IMR-90 (cell line): ENCODE measurements around the gene FAM163B. TPM values are rescaled to one million over a fixed set of nuclear protein-coding genes. Genes with fewer than 3 reads are reported as not detected.

ENCODE experiments used
- ATAC-seq: fragments of 200-7000 bp; cut with Tn5 transposase; 2 replicates; pipeline ENCODE4 v1.9.1; 2020; ENCODE audit warnings: low read depth, mild to moderate bottlenecking, moderate library complexity
- BruUV-seq: library from RNA; stranded (reverse); fragments of 400-500 nt; replicated peaks from 2 replicates; lab custom pipeline; 2021; lab: Mats Ljungman, UMichigan
- CTCF ChIA-PET: fragments of 300-600 bp; formaldehyde crosslinking; extraction: SDS; loops from one replicate; lab custom pipeline; 2021; ENCODE audit warnings: antibody characterized with exemption; lab: Yijun Ruan, JAX
- POLR2A ChIA-PET: fragments of 300-600 bp; sonication (Branson Sonifier 250); formaldehyde crosslinking; loops from one replicate; lab custom pipeline; 2022; ENCODE audit warnings: antibody characterized with exemption; ENCODE audit not compliant: unreplicated experiment; lab: Charles Lee
- DNase-seq: peaks from one replicate; pipeline ENCODE4 v3.0.0; 2013
- H2AFZ ChIP-seq: replicated peaks from 2 replicates; pipeline ENCODE3; 2013; ENCODE audit warnings: low read length, mild to moderate bottlenecking; ENCODE audit not compliant: poor library complexity
- H2AK5ac ChIP-seq: 2 replicates; pipeline ENCODE4 v1.6.1; 2013; ENCODE audit warnings: low read depth, low read length, inconsistent platforms
- H2AK9ac ChIP-seq: replicated peaks from 2 replicates; pipeline ENCODE3; 2013; ENCODE audit warnings: mild to moderate bottlenecking, low read depth, low read length, moderate library complexity; ENCODE audit not compliant: poor library complexity
- H2BK120ac ChIP-seq: 2 replicates; pipeline ENCODE4 v1.6.1; 2013; ENCODE audit warnings: low read depth, low read length, inconsistent platforms
- H2BK15ac ChIP-seq: 3 replicates; pipeline ENCODE4 v1.6.1; 2013; ENCODE audit warnings: low read depth, low read length, inconsistent platforms
- H2BK20ac ChIP-seq: 2 replicates; pipeline ENCODE4 v1.6.1; 2013; ENCODE audit warnings: low read depth, mild to moderate bottlenecking, inconsistent platforms, low read length, moderate library complexity
- H2BK5ac ChIP-seq: 2 replicates; pipeline ENCODE4 v1.6.1; 2013; ENCODE audit warnings: mild to moderate bottlenecking, low read depth, low read length, inconsistent platforms; ENCODE audit not compliant: poor library complexity, severe bottlenecking
- H3K14ac ChIP-seq: replicated peaks from 2 replicates; pipeline ENCODE4 v1.6.1; 2013; ENCODE audit warnings: low read depth, low read length, inconsistent platforms
- H3K18ac ChIP-seq: 2 replicates; pipeline ENCODE4 v1.6.1; 2013; ENCODE audit warnings: low read depth, low read length, control low read depth
- H3K23ac ChIP-seq: 2 replicates; pipeline ENCODE4 v1.6.1; 2013; ENCODE audit warnings: low read depth, low read length, inconsistent platforms
- H3K27ac ChIP-seq: 2 replicates; pipeline ENCODE4 v1.5.1; 2013; ENCODE audit warnings: mild to moderate bottlenecking, control low read depth, low read length; ENCODE audit not compliant: insufficient read depth
- H3K27me3 ChIP-seq: 2 replicates; pipeline ENCODE4 v1.6.1; 2013; ENCODE audit warnings: low read length; ENCODE audit not compliant: control insufficient read depth, insufficient read depth
- H3K36me3 ChIP-seq: 2 replicates; pipeline ENCODE4 v1.6.1; 2013; ENCODE audit warnings: low read length, mixed read lengths; ENCODE audit not compliant: control insufficient read depth, insufficient read depth
- H3K4ac ChIP-seq: 2 replicates; pipeline ENCODE4 v1.6.1; 2013; ENCODE audit warnings: low read depth, low read length, inconsistent platforms
- H3K4me1 ChIP-seq: 2 replicates; pipeline ENCODE4 v1.6.1; 2013; ENCODE audit warnings: low read length, mixed read lengths; ENCODE audit not compliant: control insufficient read depth, insufficient read depth
- H3K4me2 ChIP-seq: 2 replicates; pipeline ENCODE4 v1.6.1; 2013; ENCODE audit warnings: low read depth, mild to moderate bottlenecking, control low read depth, low read length, moderate library complexity
- H3K4me3 ChIP-seq: 2 replicates; pipeline ENCODE4 v1.5.1; 2013; ENCODE audit warnings: low read depth, mild to moderate bottlenecking, control low read depth, low read length, moderate library complexity; ENCODE audit not compliant: insufficient read depth
- H3K56ac ChIP-seq: 2 replicates; pipeline ENCODE4 v1.6.1; 2013; ENCODE audit warnings: low read length, inconsistent platforms; ENCODE audit not compliant: insufficient read depth; ENCODE audit errors: extremely low read depth
- H3K79me1 ChIP-seq, 2 experiments: 2 replicates each; pipeline ENCODE4 v1.6.1; 2013; ENCODE audit warnings: low read length in 2 of 2, inconsistent platforms in 1 of 2, low read depth in 1 of 2
- H3K9ac ChIP-seq: 2 replicates; pipeline ENCODE4 v1.6.1; 2013; ENCODE audit warnings: low read depth, low read length, control low read depth
- H3K9me1 ChIP-seq: 2 replicates; pipeline ENCODE4 v1.6.1; 2013; ENCODE audit warnings: low read length, inconsistent platforms; ENCODE audit not compliant: insufficient read depth
- H3K9me3 ChIP-seq: 2 replicates; pipeline ENCODE4 v1.6.1; 2013; ENCODE audit warnings: low read length; ENCODE audit not compliant: control insufficient read depth, insufficient read depth
- H4K20me1 ChIP-seq: 2 replicates; pipeline ENCODE4 v1.6.1; 2013; ENCODE audit warnings: low read length, inconsistent platforms; ENCODE audit not compliant: insufficient read depth
- H4K5ac ChIP-seq: 2 replicates; pipeline ENCODE4 v1.6.1; 2013; ENCODE audit warnings: mild to moderate bottlenecking, low read depth, low read length, control low read depth
- H4K8ac ChIP-seq, 2 experiments: 2 replicates each; pipeline ENCODE4 v1.6.1; 2013; ENCODE audit warnings: low read depth in 2 of 2, low read length in 2 of 2, control low read depth in 1 of 2, inconsistent platforms in 1 of 2
- H4K91ac ChIP-seq: 2 replicates; pipeline ENCODE4 v1.6.1; 2013; ENCODE audit warnings: low read depth, low read length, inconsistent platforms; ENCODE audit not compliant: insufficient read depth
- RFX5 ChIP-seq: IDR thresholded peaks from 2 replicates; pipeline ENCODE4 v1.8.0; 2012; ENCODE audit warnings: low read depth, mild to moderate bottlenecking, low read length, moderate library complexity
- WGBS, 2 experiments: methylation state at CpG; one replicate each; pipeline versions ENCODE4 v1.1.5 to v1.1.7; 2013; ENCODE audit warnings: missing lambda C conversion rate in 2 of 2; ENCODE audit not compliant: insufficient read length in 1 of 2; ENCODE audit errors: extremely low coverage in 2 of 2; 5-methylcytosine and 5-hydroxymethylcytosine counted together
- dilution Hi-C: fragments of 300-500 bp; cut with HindIII; formaldehyde crosslinking; loops from one replicate; pipeline ENCODE4 v1.14.3; 2018; ENCODE audit warnings: low sequenced_read_pairs; ENCODE audit not compliant: unreplicated experiment
- in situ Hi-C: fragments of 300-500 bp; cut with MboI; formaldehyde crosslinking; loops from 3 replicates; pipeline ENCODE4 v1.14.3; 2019; ENCODE audit warnings: low sequenced_read_pairs, inconsistent platforms, mixed read lengths
- intact Hi-C: fragments of 100-400 bp; cut with micrococcal nuclease; formaldehyde crosslinking; loops from 2 replicates; pipeline ENCODE4 v1.10.0; 2022
- polyA plus RNA-seq, 3 experiments: library from polyadenylated mRNA; depleted of rRNA; stranded (reverse); fragments of >200 nt; gene quantifications; 2 replicates each; pipeline ENCODE4 v1.2.3, GENCODE V29; 2012; ENCODE audit warnings: low replicate concordance in 1 of 3
- total RNA-seq: library from RNA; depleted of rRNA; stranded (reverse); fragments of >200 nt; gene quantifications from 2 replicates; pipeline ENCODE4 v1.2.3, GENCODE V29; 2012
- TF ChIP-seq, protein P1 (sequence below): conservative IDR thresholded peaks from 2 replicates; pipeline ENCODE4 v1.5.1; 2012; ENCODE audit warnings: mild to moderate bottlenecking, low read depth, low read length, improper control_type of control experiment

Gene FAM163B
- total and polyA plus RNA-seq, 2 of the 4 experiments (the other 2 are of a cell fraction), result not detected

DNA sequence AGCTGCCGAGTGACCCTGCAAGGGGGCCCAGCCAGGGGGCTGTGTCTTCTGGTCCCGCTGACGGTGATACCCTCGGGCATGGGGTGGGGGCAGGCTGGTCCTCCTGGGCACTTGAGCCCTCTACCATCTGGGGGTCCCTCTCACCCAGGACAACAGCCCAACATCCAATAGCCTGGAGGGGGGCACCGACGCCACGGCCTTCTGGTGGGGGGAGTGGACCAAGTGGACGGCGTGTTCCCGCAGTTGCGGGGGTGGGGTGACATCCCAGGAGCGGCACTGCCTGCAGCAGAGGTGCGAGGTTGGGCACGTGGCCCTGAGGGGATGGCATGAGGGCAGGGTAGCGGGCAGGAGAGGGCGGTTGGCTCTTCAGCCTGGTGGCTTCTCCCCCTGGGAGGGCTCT lies 71.9 kb downstream of the FAM163B start:
- WGBS, 2 experiments, result 80% methylated on average over 2 of the region's 16 CpGs; no CpG with 5 or more reads in 1 of the 2 experiments
- no peak overlapping the region for H2BK15ac ChIP-seq
- no peak overlapping the region for H3K9ac ChIP-seq
- H2AFZ ChIP-seq, result no peak overlapping the region
- ChIA-PET CTCF (no interaction called here), POLR2A (no interaction called here)
- BruUV-seq, result no TSS peak
- H3K14ac ChIP-seq, result no peak overlapping the region
- H3K36me3 ChIP-seq, result no peaks in the 10 kb centered on the region
- no peak overlapping the region for H2AK9ac ChIP-seq
- H2BK20ac ChIP-seq, result no peak overlapping the region
- ATAC-seq, result no peak
- no peak for TF ChIP-seq RFX5
- TF ChIP-seq, protein P1, sequence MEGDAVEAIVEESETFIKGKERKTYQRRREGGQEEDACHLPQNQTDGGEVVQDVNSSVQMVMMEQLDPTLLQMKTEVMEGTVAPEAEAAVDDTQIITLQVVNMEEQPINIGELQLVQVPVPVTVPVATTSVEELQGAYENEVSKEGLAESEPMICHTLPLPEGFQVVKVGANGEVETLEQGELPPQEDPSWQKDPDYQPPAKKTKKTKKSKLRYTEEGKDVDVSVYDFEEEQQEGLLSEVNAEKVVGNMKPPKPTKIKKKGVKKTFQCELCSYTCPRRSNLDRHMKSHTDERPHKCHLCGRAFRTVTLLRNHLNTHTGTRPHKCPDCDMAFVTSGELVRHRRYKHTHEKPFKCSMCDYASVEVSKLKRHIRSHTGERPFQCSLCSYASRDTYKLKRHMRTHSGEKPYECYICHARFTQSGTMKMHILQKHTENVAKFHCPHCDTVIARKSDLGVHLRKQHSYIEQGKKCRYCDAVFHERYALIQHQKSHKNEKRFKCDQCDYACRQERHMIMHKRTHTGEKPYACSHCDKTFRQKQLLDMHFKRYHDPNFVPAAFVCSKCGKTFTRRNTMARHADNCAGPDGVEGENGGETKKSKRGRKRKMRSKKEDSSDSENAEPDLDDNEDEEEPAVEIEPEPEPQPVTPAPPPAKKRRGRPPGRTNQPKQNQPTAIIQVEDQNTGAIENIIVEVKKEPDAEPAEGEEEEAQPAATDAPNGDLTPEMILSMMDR, result no peak
- H4K5ac ChIP-seq, result no peak overlapping the region
- peaks cover 5% of the 10 kb centered on the region; the same call in 1 of the 2 replicates for H4K20me1 ChIP-seq
- no peak overlapping the region for H3K4ac ChIP-seq
- H3K4me3 ChIP-seq, result no peak overlapping the region
- H2BK5ac ChIP-seq, result no peak overlapping the region
- no peak overlapping the region for H4K8ac ChIP-seq
- in situ Hi-C loops (loop anchor here (10.0 kb wide), 2 partner anchors 198 to 458 kb away; partner anchors contain the start of genes SARDH and VAV2), intact Hi-C loops (no loop called here), dilution Hi-C loops (no loop called here)
- H3K4me1 ChIP-seq, result peaks cover 1% of the 10 kb centered on the region; the same call in 1 of the 2 replicates
- no peaks in the 10 kb centered on the region for H3K9me3 ChIP-seq
- no peaks in the 10 kb centered on the region for H3K79me1 ChIP-seq
- no peak overlapping the region for H3K18ac ChIP-seq
- H2BK120ac ChIP-seq, result no peak overlapping the region
- no peak overlapping the region for H3K4me2 ChIP-seq
- no peak overlapping the region for H2AK5ac ChIP-seq
- peaks cover 45% of the 10 kb centered on the region for H3K27me3 ChIP-seq
- no peak for DNase-seq
- H4K91ac ChIP-seq, result no peak overlapping the region
- H3K56ac ChIP-seq, result no peak overlapping the region
- no peaks in the 10 kb centered on the region for H3K9me1 ChIP-seq
- no peak overlapping the region for H3K23ac ChIP-seq
- no peak overlapping the region for H3K27ac ChIP-seq
